Tibial artery (tissue), 4 donors: ENCODE measurements around the gene PLA2G4F.

Source experiments
- DNase-seq, 2 donors: peaks; one replicate each; pipeline ENCODE4 v3.0.0-alpha.2; 2019
- H3K27ac ChIP-seq, 2 donors: fragments of 200-600 bp; sonication (generic) in 1 of 2; 1 replicate in 1 of 2; 2 replicates in 1 of 2; pipeline ENCODE4 v1.5.1; 2018 to 2019; ENCODE audit warnings: mild to moderate bottlenecking in 1 of 2
- H3K27me3 ChIP-seq, 2 donors: fragments of 200-600 bp; sonication (generic) in 1 of 2; one replicate each; pipeline versions ENCODE4 v1.5.1 to v1.6.0; 2016 to 2019
- H3K36me3 ChIP-seq, 3 donors: fragments of 200-600 bp; sonication (generic) in 2 of 3; one replicate each; pipeline ENCODE4 v1.5.1; 2016 to 2019; ENCODE audit warnings: mild to moderate bottlenecking in 2 of 3
- H3K4me1 ChIP-seq, 4 donors: fragments of 200-600 bp; sonication (generic) in 2 of 4; 1 replicate in 3 of 4; 2 replicates in 1 of 4; pipeline ENCODE4 v1.5.1; 2016 to 2019
- H3K4me3 ChIP-seq, 2 donors: fragments of 200-600 bp; sonication (generic) in 1 of 2; 1 replicate in 1 of 2; 2 replicates in 1 of 2; pipeline ENCODE4 v1.5.1; 2018 to 2019; ENCODE audit warnings: mild to moderate bottlenecking in 2 of 2
- H3K9me3 ChIP-seq, 3 donors: fragments of 200-600 bp; sonication (generic) in 1 of 3; one replicate each; pipeline ENCODE4 v1.5.1; 2016 to 2019
- CTCF ChIP-seq, 2 experiments: fragments of 200-600 bp in 1 of 2; fragments of 450-650 bp in 1 of 2; IDR thresholded peaks; one replicate each; pipeline ENCODE4 v1.5.1; 2017 to 2019; ENCODE audit warnings: antibody characterized with exemption in 2 of 2, mild to moderate bottlenecking in 1 of 2, moderate library complexity in 1 of 2
- intact Hi-C: fragments of 100-400 bp; cut with DNase I; formaldehyde crosslinking; loops from one replicate; pipeline ENCODE4 v1.15.0; 2023; ENCODE audit warnings: low total_unique reads

The PLA2G4F gene

DNA sequence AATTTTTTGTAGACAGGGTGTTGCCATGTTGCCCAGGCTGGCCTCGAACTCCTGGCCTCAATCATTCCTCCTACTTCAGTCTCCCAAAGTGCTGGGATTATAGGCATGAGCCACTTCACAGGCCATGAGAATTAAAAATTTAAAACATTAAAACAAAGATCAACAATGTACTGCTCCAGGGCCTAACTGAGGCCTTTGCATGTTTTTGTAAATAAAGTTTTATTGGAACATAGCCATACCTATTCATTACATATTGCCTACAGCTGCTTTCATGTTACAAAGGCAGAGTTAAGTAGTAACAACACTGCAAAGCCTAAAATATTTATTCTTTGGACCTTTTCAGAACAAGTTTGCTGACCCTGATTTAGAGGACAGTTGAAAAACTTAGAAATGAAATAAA is 42.1 kb upstream of the PLA2G4F start:
- no peak overlapping the region for H3K27ac ChIP-seq
- no peak overlapping the region for H3K4me3 ChIP-seq
- H3K4me1 ChIP-seq = peaks cover 0 to 11% (median 0%) of the 10 kb centered on the region in 4 donors
- no peaks in the 10 kb centered on the region for H3K9me3 ChIP-seq
- peaks cover 8 to 38% (median 25%) of the 10 kb centered on the region in 3 donors for H3K36me3 ChIP-seq
- intact Hi-C loops = no loop called here
- no peak for TF ChIP-seq CTCF (IDR thresholded peaks at IDR 0.05)
- DNase-seq = no peak
- H3K27me3 ChIP-seq = no peaks in the 10 kb centered on the region

DNA sequence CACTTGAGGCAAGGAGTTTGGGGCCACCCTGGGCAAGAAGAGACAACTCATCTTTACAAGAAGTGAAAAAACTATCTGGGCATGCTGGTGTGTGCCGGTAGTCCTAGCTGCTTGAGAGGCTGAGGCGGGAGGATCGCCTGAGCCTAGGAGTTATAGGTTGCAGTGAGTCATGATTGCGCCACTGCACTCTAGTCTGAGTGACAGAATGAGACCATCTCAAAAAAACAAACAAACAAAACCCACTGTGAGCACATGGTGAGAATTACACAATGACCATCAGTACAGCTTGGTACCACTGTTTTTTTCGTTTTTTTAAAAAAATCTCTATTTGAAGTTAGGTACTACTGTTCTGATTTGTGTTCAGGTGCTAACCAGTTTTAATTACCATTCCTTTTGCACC is 38.1 kb upstream of the PLA2G4F start:
- Histone ChIP-seq H3K27ac (no peak overlapping the region), H3K36me3 (peaks cover 26 to 63% (median 44%) of the 10 kb centered on the region in 3 donors)
- intact Hi-C loops = no loop called here

GRCh38 chr15:42193383-42193782 is 36.9 kb upstream of the PLA2G4F start:
- Histone ChIP-seq H3K4me1 (no peaks in the 10 kb centered on the region), H3K27me3 (no peaks in the 10 kb centered on the region), H3K9me3 (no peaks in the 10 kb centered on the region), H3K27ac (no peak overlapping the region), H3K4me3 (no peak overlapping the region), H3K36me3 (peaks cover 30 to 65% (median 42%) of the 10 kb centered on the region in 3 donors)
- no peak for TF ChIP-seq CTCF (IDR thresholded peaks at IDR 0.05)
- intact Hi-C loops = no loop called here
- no peak for DNase-seq

More for the DNA sequence above, 38.1 kb upstream of the PLA2G4F start:
- no peak for TF ChIP-seq CTCF (IDR thresholded peaks at IDR 0.05)
- Histone ChIP-seq H3K27me3 (no peaks in the 10 kb centered on the region), H3K9me3 (no peaks in the 10 kb centered on the region), H3K4me3 (no peak overlapping the region), H3K4me1 (no peaks in the 10 kb centered on the region)
- peak in 1 of 2 donors; percentile 22 for DNase-seq

DNA sequence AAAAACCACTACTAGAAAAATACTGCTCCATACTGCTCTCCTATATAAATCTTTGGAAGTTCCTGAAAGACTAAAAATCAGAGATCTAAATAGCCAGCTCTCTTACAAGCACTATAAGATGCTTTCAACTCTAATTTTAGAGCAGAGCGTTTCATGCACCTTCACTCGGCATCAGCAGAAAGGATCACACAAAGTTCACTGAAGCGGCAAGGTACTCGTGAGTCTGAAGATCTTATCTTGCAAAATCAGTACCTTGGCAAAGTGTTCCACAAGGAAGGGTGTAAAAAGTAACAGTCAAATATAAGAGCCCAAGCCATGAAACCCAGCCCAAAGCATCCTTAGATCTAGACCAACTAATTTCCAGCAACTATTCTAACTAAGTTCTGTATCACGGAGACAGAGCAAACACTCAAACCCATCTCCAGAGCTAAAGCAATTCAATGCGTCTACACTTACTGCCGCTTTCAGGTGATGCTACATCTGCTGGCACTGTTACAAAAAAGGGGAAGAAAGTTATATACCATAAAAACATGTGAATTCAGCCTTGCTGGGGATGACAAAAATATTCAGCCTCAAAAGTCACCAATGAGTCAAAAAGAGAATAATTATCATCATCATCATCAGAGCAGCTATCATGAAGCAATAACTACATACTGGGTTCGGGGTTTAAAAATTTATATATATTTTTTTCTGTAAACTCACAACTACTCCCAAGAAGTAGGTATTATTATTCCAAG is 35.3 kb upstream of the PLA2G4F start:
- DNase-seq = no peak
- Histone ChIP-seq H3K27ac (no peak overlapping the region), H3K36me3 (peaks cover 38 to 68% (median 48%) of the 10 kb centered on the region in 3 donors), H3K4me1 (no peaks in the 10 kb centered on the region), H3K27me3 (no peaks in the 10 kb centered on the region), H3K9me3 (no peaks in the 10 kb centered on the region), H3K4me3 (no peak overlapping the region)
- intact Hi-C loops = no loop called here
- no peak for TF ChIP-seq CTCF (IDR thresholded peaks at IDR 0.05)

- Histone ChIP-seq H3K4me1 (no peaks in the 10 kb centered on the region), H3K4me3 (no peak overlapping the region), H3K9me3 (no peaks in the 10 kb centered on the region), H3K27ac (no peak overlapping the region), H3K36me3 (peaks cover 50 to 82% (median 62%) of the 10 kb centered on the region in 3 donors), H3K27me3 (no peaks in the 10 kb centered on the region)
- TF ChIP-seq CTCF (IDR thresholded peaks at IDR 0.05) = no peak
- intact Hi-C loops = no loop called here
- no peak for DNase-seq
Measured at GRCh38 chr15:42190370-42190769, 33.9 kb upstream of the PLA2G4F start.
